Stimulated activated CD4-positive, alpha-beta T cell treated with anti-CD3 and anti-CD28 coated beads, Interleukin-15, amount 100 ng/mL, for 1 hour (primary cell): Measurements from ENCODE around the gene MYO10.

Experiments used
- DNase-seq, 2 donors: peaks; one replicate each; pipeline ENCODE4 v3.0.0-alpha.2; 2020; ENCODE audit warnings: low read depth in 1 of 2, low spot score in 1 of 2

MYO10 gene

DNA sequence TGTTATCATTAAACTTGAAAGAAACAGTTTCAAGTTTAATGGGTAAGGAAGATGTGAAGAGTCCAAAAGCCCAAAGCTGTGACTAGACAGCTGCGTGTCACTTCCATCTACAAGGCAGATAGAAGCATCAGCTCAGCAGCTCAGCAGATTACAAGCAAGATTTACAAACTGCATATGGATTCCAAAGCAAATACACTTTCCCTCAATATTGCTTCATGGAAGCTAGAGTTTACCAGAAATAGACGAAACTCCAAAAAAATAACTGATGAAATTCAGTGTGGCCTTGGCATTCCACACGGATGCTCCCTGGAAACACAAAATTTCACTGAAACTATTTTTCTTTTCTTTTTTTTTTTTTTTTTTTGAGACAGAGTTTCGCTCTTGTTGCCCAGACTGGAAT lies 17.9 kb downstream of the MYO10 start:
- DNase-seq: no peak

DNA sequence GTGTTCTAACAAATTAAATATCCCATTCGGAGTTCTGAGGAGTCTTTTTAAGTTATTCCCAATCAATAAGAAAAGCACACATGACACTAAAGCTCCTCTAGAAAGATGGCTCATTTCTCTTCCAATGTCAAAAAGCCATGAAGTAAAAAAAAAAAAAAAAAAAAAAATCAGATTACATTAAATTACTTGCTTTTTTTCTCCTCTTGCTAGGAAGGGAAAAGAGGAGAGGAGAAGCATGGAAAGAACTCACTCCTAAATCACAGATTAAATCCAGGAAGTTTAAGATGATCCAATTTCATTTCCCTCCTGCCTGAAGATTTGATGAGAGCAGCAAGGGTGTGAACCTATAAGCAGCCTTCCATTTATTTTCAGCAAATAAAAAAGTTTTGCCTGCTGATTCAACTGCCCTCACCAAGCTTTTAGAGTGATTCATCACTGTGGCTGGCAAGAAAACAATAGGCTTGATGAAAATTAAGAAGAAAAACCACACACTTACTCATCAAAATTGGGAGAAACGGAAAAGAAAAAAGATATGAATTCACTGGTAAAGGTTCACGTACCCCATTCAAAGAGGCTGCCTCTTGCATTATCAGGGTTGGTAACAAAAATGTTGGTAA lies 19.7 kb downstream of the MYO10 start:
- DNase-seq: no peak

DNA sequence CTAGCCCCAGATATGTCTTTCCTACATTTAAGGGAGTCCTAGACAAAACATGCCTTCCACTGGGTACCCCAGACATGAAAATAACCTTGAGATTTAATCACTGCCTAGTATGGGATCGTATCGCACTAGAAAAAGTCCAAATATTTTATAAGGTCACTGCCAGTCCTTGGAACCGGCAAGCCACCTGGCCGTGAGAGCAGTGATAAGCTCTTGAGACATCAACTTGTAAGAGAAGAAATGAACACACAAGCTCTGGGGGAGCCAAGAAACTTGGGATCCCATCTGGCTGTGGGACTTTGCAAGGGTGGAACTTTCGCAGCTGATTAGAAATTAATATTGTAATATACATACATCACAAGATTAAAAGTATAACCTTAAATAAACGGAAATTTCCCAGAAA lies 21.5 kb downstream of the MYO10 start:
- no peak for DNase-seq

DNA sequence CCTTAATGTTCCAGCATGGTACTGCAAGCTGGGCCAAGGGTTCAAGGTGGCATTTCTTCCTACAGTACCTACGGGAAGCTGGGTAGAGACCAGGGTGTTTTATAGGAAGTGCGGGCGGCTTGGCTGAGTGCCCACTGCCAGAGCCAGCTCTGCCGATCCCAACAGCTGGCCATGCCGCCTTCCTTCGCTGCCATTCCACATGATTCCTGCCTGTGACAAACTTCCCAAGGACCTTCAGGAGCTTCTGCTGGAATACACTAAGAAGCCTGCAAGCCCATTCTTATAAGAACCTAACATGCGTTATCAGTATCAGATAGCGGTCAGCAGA lies 22.0 kb downstream of the MYO10 start:
- DNase-seq: no peak

DNA sequence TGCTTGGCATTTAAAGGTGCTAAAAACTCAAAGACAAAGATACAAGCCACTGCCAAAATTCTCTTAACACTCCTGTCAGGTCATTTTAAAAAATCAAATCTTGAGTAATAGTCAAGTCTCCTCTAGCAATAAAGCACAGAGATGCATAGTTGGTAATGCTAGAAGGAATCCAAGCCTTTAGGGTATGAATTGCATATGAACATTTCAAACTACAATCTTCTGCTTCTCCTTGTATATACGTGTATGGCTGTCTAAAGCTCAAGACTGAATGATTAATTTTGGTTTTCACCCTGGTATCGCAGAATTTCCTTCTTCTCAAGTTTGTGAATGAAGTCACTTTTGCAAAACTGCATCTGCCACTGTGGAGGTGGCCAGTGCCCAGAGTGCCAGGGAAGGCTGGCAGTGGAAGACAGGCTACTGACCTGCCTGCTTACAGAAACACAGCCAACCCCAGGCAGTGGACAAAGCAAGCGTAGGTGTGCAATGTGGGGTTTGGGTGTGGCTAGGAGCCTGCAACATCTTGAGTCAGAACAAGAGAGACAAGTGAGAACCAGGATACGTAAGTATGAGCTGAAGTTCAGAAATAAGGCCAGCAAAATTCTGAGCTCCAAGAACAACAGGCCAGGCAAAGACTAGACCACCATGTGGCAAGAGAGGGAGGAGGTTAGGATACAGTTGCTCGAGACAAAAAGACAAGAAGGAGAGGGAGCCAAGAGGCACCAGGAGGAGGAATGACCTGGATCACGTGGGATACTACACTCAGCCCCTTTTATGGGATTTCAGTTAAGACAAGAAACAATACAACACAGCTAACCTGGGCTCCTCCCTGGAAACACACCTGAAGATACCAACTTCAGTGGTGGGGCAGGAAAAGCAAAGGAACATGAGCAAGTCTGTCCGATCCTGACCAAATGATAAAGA lies 22.6 kb downstream of the MYO10 start:
- DNase-seq: no peak

DNA sequence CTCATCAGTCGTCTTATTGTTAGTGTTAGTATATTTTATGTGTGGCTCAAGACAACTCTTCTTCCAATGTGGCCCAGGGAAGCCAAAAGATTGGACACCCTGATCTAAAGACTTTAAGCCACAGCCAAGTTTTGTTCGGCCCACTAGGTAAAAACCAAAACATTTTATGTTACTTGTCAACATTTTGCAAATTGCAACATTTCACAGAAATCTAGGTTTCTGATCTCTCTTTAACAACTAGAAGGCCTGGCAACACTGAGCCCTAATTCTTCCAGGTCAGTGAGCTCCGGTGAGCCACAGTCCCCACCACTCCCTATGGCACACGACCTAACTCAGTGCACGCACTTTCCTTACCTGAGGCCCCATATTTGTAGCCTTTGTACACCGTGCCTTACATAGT lies 24.0 kb downstream of the MYO10 start:
- no peak for DNase-seq

DNA sequence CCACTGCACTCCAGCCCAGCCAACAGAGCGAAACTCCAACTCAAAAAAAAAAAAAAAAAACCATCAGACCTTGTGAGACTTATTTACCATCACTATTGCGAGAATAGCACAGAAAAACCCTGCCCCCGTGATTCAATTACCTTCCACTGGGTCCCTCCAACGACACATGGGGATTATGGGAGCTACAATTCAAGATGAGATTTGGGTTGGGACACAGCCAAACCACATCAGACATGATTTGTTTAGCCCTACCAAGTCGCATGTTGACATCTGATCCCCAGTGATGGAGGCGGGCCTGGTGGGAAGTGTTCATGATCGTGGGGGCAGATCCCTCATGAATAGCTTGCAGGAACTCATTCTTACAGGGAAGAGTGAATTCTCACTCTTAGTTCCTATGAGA lies 26.6 kb downstream of the MYO10 start:
- no peak for DNase-seq

DNA sequence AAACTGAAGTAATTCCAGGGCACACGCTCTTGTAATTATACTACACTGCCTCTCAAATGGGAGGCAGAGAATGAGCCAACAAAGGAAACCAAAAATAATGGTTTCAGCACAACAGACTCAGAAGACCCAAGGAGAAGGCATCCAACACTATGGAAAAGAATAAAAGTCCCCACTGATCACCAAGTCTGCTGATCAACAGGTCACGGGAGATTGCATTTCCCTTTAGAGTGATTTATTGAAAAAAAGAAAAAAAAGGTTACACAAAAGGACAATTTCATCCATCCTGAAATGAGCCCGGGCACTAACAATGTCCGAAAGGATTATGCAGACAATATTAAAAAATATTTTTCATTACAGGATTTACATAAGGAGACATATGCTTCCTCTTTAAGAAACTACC lies 28.8 kb downstream of the MYO10 start:
- DNase-seq: no peak

DNA sequence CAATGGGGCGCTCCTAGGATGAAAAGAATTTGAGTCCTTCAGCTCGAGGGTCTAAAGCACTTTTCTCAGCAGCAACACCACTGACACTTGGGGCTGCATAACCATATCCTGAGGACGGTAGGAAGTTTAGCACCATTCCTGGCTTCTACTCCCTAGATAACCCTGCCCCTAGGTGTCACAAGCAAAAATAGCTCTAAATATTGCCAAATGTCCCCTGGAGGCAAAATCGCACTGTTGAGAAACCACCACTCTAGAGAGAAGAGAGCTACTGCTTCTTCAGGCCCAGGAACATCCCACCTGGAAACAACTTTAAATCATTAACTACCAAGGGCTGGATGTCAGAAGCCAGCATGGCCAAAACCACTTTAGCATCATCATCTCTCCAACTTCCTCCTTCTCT lies 29.8 kb downstream of the MYO10 start:
- no peak for DNase-seq

DNA sequence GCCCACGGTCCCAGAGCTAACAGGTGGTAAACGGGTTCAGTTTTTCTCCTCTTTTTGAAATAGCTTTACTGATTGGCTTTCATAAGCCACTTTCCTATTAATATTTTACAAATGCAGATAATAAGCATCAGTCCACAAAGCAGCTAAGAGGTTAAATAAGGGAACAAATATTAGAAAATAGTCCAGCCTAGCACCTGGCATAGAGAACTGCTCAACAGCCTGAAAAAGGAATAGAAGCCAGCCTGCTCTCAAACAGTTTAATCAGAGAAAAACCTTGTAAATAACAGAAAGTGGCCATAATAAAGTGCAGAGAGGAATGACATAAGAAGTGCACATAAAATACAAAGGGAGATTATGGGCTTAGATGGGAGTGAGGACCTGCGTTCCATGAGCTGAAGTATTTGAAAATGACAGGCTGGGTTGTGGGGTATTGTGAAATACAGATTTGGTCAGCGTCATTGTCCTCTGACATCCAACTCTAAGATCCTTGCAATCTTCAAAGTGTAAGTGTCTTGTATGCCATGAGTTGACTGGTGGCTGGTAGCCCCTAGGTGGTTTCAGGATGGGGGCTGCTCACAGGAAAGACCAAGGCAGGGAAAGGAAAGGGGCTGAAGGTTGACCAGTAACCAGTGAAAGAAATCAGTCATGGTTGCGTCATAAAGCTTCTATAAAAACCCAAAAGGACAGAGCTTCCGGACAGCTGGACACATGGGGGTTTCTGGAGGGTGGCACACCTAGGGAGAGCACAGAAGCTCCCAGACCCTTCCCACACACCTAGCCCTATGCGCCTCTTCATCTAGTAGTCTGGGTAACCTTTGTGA lies 32.4 kb downstream of the MYO10 start:
- DNase-seq: no peak

DNA sequence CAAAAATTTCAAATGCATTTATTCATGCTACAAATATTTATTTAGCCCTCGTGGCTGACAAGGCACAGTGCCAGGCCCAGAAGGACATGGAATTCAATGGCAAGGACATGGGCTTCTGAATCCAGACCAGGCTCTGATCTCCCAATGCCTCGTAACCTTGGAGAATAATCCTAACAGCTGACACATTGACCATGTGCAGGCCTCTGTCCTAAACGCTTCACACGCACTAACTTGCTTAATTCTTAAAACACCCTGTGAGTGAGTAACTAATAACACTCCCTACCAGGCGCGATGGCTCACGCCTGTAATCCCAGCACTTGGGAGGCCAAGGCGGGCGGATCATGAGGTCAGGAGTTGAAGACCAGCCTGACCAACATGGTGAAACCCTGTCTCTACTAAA lies 33.2 kb downstream of the MYO10 start:
- no peak for DNase-seq

DNA sequence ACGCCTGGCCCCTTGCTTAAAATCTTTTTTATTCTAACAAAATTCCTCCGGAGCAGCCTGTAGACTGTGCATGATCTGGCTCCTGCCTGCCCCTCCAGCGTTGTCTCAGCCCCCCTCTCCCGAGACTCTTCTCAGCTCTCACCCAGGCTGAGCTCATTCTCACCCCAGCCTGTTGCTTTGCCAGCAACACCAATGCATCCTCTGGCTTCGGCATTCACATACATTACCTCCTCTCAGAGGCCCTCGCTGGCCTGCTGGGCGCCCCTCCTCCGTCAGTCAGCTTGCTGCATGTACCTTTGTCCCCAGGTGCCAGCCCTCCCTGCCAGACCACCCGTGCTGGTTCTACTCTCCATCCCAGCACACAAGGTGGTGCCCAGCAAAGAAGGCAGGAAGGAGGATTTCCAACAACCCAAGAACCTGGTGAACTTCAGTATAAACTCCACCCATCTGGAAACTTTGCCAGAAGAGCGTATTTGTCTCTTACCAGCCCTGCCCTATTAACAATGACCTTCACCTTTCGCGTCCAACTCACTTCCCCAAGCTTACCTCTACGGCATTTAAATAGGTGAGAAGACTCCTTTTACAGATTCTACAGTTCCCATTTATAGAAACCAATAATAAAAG lies 35.0 kb downstream of the MYO10 start:
- DNase-seq: no peak

DNA sequence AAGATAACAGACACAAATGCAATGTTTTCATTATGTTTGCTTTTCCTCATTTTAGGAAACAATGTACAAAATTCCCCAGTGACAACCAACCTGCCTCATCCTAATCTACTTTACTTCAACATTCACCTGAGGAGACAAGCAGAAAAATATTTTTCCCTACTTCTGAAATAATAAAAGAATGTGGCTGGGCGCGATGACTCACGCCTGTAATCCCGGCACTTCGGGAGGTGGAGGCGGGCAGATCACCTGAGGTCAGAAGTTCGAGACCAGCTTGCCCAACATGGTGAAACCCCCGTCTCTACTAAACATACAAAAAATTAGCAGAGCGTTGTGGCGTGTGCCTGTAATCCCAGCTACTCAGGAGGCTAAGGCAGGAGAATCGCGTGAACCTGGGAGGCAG lies 36.9 kb downstream of the MYO10 start:
- no peak for DNase-seq

DNA sequence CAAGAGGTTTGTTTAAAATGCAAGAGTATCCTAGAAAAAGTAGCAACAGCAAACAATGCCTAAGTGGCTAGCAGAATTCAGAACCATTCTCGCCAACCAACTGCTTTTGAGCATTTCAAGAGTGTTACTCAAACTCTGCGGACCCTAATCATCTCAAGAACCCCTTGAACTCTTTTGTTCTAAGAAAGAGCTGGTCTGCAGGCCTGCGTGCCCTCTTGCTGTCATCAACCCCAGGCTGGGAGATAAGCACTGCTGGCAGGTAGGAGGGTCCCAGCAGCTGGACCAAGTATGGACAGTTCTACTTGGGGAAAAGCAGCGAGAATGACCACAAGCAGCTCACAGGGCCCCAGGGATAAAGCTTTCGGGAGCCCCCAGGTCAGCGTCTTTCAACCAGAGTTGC lies 38.3 kb downstream of the MYO10 start:
- no peak for DNase-seq

DNA sequence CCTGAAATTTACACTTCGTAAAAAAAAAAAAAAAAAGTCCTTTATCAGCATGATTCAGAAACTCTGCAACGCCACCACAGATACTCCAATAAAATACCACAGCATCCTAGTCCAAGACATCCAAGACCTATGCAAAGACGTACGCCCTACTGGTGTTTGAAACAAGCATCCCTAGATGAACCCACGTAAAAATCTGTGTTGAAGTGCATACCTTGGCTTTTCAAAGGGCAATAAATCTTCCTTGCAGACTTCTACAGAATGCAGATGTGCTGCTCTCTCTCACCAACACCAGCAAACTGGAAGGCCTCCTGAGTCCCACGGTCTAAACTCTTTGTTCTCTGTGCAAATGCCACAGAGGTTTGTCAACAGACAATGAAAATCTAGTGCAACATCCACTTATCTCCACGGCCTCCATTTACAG lies 38.8 kb downstream of the MYO10 start:
- DNase-seq: no peak

DNA sequence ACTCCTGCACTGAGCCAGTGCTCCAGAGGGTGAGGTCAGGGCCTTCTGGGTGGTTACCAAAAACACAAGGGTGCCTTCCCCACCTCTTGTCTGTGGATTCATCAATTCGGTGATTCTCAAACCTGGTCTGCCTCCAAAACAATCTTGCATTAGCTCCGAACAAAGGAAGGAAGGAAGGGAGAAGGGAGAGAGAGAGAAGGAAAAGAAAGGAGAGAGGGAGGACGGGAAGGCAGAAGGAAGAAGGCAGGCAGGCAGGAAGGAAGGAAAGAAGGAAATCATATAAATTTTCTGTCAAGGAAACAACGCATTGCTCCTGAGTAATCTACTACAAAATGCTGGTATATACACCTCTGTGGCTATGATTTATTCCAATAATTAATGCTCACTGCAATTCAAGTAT lies 39.3 kb downstream of the MYO10 start:
- DNase-seq: no peak

DNA sequence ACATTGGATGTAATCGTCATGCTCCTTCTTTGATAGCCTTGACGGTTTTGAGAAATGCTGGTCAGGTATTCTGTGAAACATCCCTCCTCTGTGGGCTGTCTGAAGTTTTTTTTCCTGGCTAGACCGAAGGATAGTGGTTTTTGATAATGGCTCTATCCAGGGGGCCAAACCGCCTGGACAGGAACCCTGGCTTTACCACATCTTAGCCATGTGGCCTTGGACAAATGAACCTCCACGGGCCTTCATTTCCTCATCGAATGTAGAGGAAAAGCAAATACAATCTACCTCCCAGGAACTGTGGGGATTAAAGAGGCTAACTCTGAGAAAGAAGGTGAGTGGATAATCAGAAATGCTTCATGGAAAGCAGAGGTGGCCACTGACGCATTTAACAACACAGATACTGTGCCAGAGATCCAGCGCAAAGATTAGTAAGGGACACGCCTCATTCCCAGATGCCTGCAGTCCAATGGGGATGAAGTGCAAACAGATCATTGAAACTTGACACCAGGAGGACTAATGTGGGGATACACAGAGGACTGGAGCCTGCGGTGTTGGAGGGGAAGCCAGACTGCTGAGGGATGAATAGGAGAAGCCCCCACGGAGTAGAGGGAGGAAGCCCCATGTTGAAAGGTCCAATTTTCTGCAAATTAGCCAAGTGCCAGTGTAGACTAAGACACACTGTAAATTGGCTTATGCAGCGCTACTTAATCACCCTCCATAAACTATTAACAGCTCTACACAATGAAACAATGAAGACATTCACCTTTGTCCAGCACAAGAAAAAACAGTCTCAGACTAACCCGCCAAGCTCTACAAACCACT lies 41.6 kb downstream of the MYO10 start:
- DNase-seq: no peak

DNA sequence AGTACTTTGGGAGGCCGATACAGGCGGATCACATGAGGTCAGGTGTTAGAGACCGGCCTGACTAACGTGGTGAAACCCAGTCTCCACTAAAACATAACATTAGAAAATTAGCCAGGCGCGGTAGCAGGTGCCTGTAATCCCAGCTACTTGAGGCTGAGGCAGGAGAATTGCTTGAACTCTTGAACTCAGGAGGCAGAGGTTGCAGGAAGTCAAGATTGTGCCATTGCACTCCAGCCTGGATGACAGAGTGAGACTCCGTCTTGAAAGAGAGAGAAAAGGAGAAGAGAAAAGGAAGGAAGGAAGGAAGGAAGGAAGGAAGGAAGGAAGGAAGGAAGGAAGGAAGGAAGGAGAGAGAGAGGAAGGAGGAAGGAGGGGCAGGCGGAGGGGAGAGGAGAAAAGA lies 45.1 kb downstream of the MYO10 start:
- no peak for DNase-seq

DNA sequence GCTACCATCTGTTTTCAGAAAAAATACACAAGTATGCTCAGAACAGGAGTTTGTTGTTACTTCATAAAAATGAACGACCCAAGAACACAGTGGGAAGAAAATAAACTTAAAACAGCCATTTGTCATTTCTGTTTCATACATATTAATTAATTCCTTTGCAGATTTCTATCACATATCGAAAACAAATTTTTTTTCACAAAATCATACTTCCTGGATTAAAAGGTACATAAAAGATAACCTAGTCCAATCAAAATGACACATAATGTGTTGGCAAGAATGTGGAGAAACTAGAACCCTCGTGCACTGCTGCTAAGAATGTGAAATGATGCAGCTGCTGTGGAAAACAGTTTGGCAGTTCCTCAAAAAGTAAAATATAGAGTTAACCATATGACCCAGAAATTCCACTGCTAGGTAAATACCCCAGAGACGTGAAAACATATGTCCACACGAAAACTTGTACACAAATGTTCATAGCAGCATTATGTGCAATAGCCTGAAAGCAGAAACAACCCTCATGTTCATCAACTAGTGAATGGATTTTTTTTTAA lies 46.0 kb downstream of the MYO10 start:
- DNase-seq: no peak

DNA sequence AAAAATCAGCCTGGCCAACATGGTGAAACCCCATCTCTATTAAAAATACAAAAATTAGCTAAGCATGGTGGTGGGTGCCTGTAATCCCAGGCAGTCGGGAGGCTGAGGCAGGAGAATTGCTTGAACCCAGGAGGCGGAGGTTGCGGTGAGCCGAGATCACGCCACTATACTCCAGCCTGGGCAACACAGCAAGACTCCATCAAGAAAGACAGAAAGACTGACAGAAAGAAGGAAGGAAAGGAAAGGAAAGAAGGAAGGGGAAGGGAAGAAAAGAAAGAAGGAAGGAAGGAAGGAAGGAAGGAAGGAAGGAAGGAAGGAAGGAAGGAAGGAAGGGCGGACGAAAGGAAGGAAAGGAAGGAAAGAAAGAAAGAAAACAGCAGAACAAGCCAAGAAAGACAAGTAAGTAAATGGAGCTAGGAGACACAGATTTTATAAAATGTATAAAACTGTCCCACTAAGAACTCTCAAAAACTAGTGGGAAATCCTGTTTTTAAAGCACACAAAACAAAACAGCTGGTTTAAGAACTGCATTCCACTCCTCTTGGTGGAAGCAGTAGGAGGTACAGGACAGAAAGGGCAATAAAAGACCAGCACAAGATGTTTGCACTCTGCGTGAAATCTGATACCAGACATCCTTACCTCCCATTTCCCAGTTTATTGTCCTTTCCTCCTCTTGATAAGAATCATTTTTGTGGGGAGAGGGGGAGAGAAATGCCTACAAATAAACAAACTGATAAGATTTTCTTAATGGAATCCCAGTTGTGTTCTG lies 46.7 kb downstream of the MYO10 start:
- DNase-seq: no peak
